ENCODE data around the gene HNRNPH3. TPM values are rescaled to one million over a fixed set of nuclear protein-coding genes. Genes with fewer than 3 reads are reported as not detected.

Gene HNRNPH3
- total and polyA plus RNA-seq, 2 experiments from 2014 or later: 87.2 to 367 TPM

DNA sequence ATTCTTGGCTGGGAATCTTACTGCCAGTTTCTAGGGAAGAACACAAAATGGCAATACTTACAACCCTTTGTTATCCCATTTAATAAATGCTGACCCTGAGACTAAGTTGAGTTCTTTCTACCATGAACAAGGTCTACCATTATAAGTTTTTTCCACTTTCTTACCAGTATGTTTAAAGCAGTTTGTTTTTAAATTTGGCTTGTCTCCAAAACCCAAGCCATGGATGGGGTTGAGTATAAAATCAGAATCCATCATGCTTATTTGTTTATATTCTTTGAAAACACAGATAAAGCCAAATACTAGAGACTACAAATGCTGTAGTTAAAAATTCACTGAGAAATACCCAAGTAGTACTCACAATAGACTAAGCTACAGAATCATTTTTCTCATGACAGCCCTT is 41.1 kb upstream of the HNRNPH3 start:
- H3K9me2 ChIP-seq (ENCODE audit: insufficient read depth): no peaks in the 10 kb centered on the region
- Mint-ChIP-seq H3K4me3 (no peak overlapping the region), H3K36me3 (ENCODE audit: low read depth) (no peaks in the 10 kb centered on the region), H3K4me1 (no peaks in the 10 kb centered on the region), H3K9me3 (no peaks in the 10 kb centered on the region), H3K27me3 (ENCODE audit: insufficient read depth, low read depth, poor library complexity) (peaks cover 3% of the 10 kb centered on the region), H3K27ac (no peak overlapping the region)
- H3K79me2 ChIP-seq (replicated peaks; ENCODE audit: insufficient read depth): no peaks in the 10 kb centered on the region
- H3F3A ChIP-seq (replicated peaks; ENCODE audit: low read depth): no peaks in the 10 kb centered on the region
- H2AFZ ChIP-seq: no peak overlapping the region
- H3K4me3 ChIP-seq: no peak overlapping the region
- H3K4me2 ChIP-seq: no peak overlapping the region
- DNase-seq (ENCODE audit: low spot score) (no peak), ATAC-seq (no peak)
- H3K4me1 ChIP-seq (ENCODE audit: insufficient read depth): no peaks in the 10 kb centered on the region
- H3K27ac ChIP-seq (ENCODE audit: low read depth): no peak overlapping the region
- no peak for TF ChIP-seq ZNF331 (CRISPR knock-in tag; IDR thresholded peaks at IDR 0.05; ENCODE audit: low read depth)
- TF ChIP-seq CREB1 (CRISPR knock-in tag; IDR thresholded peaks at IDR 0.05; ENCODE audit: low read depth): no peak
- no peak for TF ChIP-seq EZH2 (IDR thresholded peaks at IDR 0.05; ENCODE audit: low read depth, unreplicated experiment)
- no peak for TF ChIP-seq EZH2phosphoT487 (IDR thresholded peaks at IDR 0.05; ENCODE audit: unreplicated experiment)
- TF ChIP-seq ZNF114 (CRISPR knock-in tag; IDR thresholded peaks at IDR 0.05): no peak
- TF ChIP-seq POLR2AphosphoS5 (IDR thresholded peaks at IDR 0.05; ENCODE audit: low read depth): no peak
- no peak for TF ChIP-seq NANOG (IDR thresholded peaks at IDR 0.05; ENCODE audit: borderline replicate concordance)
- TF ChIP-seq, protein P1, sequence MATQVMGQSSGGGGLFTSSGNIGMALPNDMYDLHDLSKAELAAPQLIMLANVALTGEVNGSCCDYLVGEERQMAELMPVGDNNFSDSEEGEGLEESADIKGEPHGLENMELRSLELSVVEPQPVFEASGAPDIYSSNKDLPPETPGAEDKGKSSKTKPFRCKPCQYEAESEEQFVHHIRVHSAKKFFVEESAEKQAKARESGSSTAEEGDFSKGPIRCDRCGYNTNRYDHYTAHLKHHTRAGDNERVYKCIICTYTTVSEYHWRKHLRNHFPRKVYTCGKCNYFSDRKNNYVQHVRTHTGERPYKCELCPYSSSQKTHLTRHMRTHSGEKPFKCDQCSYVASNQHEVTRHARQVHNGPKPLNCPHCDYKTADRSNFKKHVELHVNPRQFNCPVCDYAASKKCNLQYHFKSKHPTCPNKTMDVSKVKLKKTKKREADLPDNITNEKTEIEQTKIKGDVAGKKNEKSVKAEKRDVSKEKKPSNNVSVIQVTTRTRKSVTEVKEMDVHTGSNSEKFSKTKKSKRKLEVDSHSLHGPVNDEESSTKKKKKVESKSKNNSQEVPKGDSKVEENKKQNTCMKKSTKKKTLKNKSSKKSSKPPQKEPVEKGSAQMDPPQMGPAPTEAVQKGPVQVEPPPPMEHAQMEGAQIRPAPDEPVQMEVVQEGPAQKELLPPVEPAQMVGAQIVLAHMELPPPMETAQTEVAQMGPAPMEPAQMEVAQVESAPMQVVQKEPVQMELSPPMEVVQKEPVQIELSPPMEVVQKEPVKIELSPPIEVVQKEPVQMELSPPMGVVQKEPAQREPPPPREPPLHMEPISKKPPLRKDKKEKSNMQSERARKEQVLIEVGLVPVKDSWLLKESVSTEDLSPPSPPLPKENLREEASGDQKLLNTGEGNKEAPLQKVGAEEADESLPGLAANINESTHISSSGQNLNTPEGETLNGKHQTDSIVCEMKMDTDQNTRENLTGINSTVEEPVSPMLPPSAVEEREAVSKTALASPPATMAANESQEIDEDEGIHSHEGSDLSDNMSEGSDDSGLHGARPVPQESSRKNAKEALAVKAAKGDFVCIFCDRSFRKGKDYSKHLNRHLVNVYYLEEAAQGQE (IDR thresholded peaks at IDR 0.05; ENCODE audit: unreplicated experiment): no peak
- TF ChIP-seq JUNB (IDR thresholded peaks at IDR 0.05; ENCODE audit: unreplicated experiment): no peak
- TF ChIP-seq, protein P2, sequence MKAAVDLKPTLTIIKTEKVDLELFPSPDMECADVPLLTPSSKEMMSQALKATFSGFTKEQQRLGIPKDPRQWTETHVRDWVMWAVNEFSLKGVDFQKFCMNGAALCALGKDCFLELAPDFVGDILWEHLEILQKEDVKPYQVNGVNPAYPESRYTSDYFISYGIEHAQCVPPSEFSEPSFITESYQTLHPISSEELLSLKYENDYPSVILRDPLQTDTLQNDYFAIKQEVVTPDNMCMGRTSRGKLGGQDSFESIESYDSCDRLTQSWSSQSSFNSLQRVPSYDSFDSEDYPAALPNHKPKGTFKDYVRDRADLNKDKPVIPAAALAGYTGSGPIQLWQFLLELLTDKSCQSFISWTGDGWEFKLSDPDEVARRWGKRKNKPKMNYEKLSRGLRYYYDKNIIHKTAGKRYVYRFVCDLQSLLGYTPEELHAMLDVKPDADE (IDR thresholded peaks at IDR 0.05): no peak
- no peak for TF ChIP-seq STAT1 (IDR thresholded peaks at IDR 0.05; ENCODE audit: unreplicated experiment)
- TF ChIP-seq, protein P3, sequence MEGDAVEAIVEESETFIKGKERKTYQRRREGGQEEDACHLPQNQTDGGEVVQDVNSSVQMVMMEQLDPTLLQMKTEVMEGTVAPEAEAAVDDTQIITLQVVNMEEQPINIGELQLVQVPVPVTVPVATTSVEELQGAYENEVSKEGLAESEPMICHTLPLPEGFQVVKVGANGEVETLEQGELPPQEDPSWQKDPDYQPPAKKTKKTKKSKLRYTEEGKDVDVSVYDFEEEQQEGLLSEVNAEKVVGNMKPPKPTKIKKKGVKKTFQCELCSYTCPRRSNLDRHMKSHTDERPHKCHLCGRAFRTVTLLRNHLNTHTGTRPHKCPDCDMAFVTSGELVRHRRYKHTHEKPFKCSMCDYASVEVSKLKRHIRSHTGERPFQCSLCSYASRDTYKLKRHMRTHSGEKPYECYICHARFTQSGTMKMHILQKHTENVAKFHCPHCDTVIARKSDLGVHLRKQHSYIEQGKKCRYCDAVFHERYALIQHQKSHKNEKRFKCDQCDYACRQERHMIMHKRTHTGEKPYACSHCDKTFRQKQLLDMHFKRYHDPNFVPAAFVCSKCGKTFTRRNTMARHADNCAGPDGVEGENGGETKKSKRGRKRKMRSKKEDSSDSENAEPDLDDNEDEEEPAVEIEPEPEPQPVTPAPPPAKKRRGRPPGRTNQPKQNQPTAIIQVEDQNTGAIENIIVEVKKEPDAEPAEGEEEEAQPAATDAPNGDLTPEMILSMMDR (conservative IDR thresholded peaks at IDR 0.05; ENCODE audit: low read depth in 2 of 2): no peak
- TF ChIP-seq, protein P4, sequence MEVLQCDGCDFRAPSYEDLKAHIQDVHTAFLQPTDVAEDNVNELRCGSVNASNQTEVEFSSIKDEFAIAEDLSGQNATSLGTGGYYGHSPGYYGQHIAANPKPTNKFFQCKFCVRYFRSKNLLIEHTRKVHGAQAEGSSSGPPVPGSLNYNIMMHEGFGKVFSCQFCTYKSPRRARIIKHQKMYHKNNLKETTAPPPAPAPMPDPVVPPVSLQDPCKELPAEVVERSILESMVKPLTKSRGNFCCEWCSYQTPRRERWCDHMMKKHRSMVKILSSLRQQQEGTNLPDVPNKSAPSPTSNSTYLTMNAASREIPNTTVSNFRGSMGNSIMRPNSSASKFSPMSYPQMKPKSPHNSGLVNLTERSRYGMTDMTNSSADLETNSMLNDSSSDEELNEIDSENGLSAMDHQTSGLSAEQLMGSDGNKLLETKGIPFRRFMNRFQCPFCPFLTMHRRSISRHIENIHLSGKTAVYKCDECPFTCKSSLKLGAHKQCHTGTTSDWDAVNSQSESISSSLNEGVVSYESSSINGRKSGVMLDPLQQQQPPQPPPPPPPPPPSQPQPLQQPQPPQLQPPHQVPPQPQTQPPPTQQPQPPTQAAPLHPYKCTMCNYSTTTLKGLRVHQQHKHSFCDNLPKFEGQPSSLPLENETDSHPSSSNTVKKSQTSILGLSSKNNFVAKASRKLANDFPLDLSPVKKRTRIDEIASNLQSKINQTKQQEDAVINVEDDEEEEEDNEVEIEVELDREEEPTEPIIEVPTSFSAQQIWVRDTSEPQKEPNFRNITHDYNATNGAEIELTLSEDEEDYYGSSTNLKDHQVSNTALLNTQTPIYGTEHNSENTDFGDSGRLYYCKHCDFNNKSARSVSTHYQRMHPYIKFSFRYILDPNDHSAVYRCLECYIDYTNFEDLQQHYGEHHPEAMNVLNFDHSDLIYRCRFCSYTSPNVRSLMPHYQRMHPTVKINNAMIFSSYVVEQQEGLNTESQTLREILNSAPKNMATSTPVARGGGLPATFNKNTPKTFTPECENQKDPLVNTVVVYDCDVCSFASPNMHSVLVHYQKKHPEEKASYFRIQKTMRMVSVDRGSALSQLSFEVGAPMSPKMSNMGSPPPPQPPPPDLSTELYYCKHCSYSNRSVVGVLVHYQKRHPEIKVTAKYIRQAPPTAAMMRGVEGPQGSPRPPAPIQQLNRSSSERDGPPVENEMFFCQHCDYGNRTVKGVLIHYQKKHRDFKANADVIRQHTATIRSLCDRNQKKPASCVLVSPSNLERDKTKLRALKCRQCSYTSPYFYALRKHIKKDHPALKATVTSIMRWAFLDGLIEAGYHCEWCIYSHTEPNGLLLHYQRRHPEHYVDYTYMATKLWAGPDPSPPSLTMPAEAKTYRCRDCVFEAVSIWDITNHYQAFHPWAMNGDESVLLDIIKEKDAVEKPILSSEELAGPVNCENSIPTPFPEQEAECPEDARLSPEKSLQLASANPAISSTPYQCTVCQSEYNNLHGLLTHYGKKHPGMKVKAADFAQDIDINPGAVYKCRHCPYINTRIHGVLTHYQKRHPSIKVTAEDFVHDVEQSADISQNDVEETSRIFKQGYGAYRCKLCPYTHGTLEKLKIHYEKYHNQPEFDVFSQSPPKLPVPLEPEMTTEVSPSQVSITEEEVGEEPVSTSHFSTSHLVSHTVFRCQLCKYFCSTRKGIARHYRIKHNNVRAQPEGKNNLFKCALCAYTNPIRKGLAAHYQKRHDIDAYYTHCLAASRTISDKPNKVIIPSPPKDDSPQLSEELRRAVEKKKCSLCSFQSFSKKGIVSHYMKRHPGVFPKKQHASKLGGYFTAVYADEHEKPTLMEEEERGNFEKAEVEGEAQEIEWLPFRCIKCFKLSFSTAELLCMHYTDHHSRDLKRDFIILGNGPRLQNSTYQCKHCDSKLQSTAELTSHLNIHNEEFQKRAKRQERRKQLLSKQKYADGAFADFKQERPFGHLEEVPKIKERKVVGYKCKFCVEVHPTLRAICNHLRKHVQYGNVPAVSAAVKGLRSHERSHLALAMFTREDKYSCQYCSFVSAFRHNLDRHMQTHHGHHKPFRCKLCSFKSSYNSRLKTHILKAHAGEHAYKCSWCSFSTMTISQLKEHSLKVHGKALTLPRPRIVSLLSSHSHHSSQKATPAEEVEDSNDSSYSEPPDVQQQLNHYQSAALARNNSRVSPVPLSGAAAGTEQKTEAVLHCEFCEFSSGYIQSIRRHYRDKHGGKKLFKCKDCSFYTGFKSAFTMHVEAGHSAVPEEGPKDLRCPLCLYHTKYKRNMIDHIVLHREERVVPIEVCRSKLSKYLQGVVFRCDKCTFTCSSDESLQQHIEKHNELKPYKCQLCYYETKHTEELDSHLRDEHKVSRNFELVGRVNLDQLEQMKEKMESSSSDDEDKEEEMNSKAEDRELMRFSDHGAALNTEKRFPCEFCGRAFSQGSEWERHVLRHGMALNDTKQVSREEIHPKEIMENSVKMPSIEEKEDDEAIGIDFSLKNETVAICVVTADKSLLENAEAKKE (CRISPR knock-in tag; IDR thresholded peaks at IDR 0.05): no peak
- H3K36me3 ChIP-seq (ENCODE audit: insufficient read depth): no peaks in the 10 kb centered on the region
- no peaks in the 10 kb centered on the region for H4K20me1 ChIP-seq (replicated peaks; ENCODE audit: insufficient read depth)
- H3K27me3 ChIP-seq (ENCODE audit: insufficient read depth): no peaks in the 10 kb centered on the region

Data from GM23338 (cell line).